Raji (cell line): ENCODE results near the gene PDCD2L.

Experiments
- POLR2A ChIP-seq: IDR thresholded peaks from 2 replicates; pipeline ENCODE4 v1.6.1; 2011; ENCODE audit warnings: low read depth, low read length, control low read depth; ENCODE audit not compliant: insufficient read depth

PDCD2L gene

GRCh38 chr19:34397853-34398252 is 6.3 kb upstream of the PDCD2L start:
- no peak for TF ChIP-seq POLR2A

GRCh38 chr19:34399886-34400285 is 4.3 kb upstream of the PDCD2L start:
- no peak for TF ChIP-seq POLR2A

- TF ChIP-seq POLR2A: no peak
Measured at GRCh38 chr19:34402074-34402600, 2.1 kb upstream of the PDCD2L start.

- TF ChIP-seq POLR2A: no peak
Measured at GRCh38 chr19:34403784-34404108, 453 bp upstream of the PDCD2L start.

GRCh38 chr19:34405892-34406660 is 1.9 kb downstream of the PDCD2L start:
- no peak for TF ChIP-seq POLR2A

GRCh38 chr19:34408411-34408810 is 4.2 kb downstream of the PDCD2L start:
- no peak for TF ChIP-seq POLR2A

- TF ChIP-seq POLR2A: no peak
Measured at GRCh38 chr19:34409189-34410164, 5.3 kb downstream of the PDCD2L start.

GRCh38 chr19:34411216-34411615 is 7.0 kb downstream of the PDCD2L start:
- no peak for TF ChIP-seq POLR2A

GRCh38 chr19:34416021-34416545 is 11.9 kb downstream of the PDCD2L start:
- no peak for TF ChIP-seq POLR2A

GRCh38 chr19:34418300-34418699 is 14.1 kb downstream of the PDCD2L start:
- TF ChIP-seq POLR2A: no peak

- no peak for TF ChIP-seq POLR2A
Measured at GRCh38 chr19:34426096-34426661, 22.0 kb downstream of the PDCD2L start.

GRCh38 chr19:34428549-34429285 is 24.5 kb downstream of the PDCD2L start:
- no peak for TF ChIP-seq POLR2A

GRCh38 chr19:34429553-34429952 is 25.4 kb downstream of the PDCD2L start:
- TF ChIP-seq POLR2A: no peak

GRCh38 chr19:34430738-34431625 is 26.8 kb downstream of the PDCD2L start:
- no peak for TF ChIP-seq POLR2A
